Prostate gland (tissue), 2 donors: ENCODE results near the gene ELMO1.

Experiments
- CTCF ChIP-seq, 4 experiments: fragments of 200-600 bp in 2 of 4; fragments of 450-650 bp in 2 of 4; sonication (generic) in 2 of 4; IDR thresholded peaks; 1 replicate in 3 of 4; 2 replicates in 1 of 4; pipeline ENCODE4 v1.5.1; 2016 to 2019; ENCODE audit warnings: antibody characterized with exemption in 4 of 4, mild to moderate bottlenecking in 2 of 4, moderate library complexity in 2 of 4
- POLR2A ChIP-seq: fragments of 450-650 bp; IDR thresholded peaks from one replicate; pipeline ENCODE4 v1.6.1; 2016; ENCODE audit warnings: antibody characterized with exemption, mild to moderate bottlenecking
- POLR2AphosphoS5 ChIP-seq: sonication (generic); formaldehyde crosslinking; IDR thresholded peaks from one replicate; pipeline ENCODE4 v1.6.1; 2017; ENCODE audit warnings: antibody characterized with exemption

DNA sequence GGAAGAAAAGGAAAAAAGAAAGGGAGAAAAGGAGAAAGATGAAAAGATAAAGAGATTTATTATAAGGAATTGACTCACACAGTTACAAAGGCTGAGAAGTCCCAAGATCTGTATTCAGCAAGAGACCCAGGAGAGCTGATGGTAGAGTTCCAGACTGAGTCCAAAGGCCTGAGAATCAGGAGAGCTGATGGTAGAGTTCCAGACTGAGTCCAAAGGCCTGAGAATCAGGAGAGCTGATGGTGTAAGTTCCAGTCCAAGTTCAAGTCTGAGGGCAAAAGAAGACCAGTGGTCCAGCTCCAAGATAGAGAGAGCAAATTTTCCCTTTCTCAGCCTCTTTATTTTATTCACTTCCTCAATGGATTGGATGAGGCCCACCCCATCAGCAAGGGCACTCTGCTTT lies 627.0 kb downstream of the ELMO1 start:
- no peak for TF ChIP-seq CTCF (IDR thresholded peaks at IDR 0.05)
- no peak for TF ChIP-seq POLR2A
- no peak for TF ChIP-seq POLR2AphosphoS5
